K562 (cell line): Measurements from ENCODE around the gene SLC27A2. TPM values are rescaled to one million over a fixed set of nuclear protein-coding genes. Genes with fewer than 3 reads are reported as not detected.

ENCODE experiments used
- ATAC-seq: fragments of 200-7000 bp; cut with Tn5 transposase; 3 replicates; pipeline ENCODE4 v1.9.1; 2020; ENCODE audit warnings: moderate library complexity
- BruUV-seq: library from RNA; stranded (reverse); fragments of 400-500 nt; replicated peaks from 2 replicates; lab custom pipeline; 2021; lab: Mats Ljungman, UMichigan
- CTCF ChIA-PET: fragments of 300-600 bp; formaldehyde crosslinking; extraction: SDS; loops from one replicate; lab custom pipeline; 2021; ENCODE audit warnings: low intra/inter-chr PET ratio; lab: Yijun Ruan, JAX
- POLR2A ChIA-PET: fragments of 300-600, 350-650 bp; sonication (Branson Sonifier 250); formaldehyde crosslinking; extraction: SDS; loops from one replicate; lab custom pipeline; 2021; ENCODE audit warnings: antibody characterized with exemption, inconsistent platforms; lab: Yijun Ruan, JAX
- DNase-seq, 4 experiments: peaks; one replicate each; pipeline versions ENCODE4 v3.0.0 to v3.0.0-alpha.2; 2011 to 2018; ENCODE audit warnings: low spot score in 3 of 4, mixed read lengths in 3 of 4; ENCODE audit errors: extremely low read depth in 1 of 4
- FAIRE-seq: peaks from 2 replicates; lab custom pipeline; 2011; peaks lifted over from hg19 to GRCh38; lab: Jason Lieb, UNC
- H2AFZ ChIP-seq: 2 replicates; pipeline ENCODE4 v1.6.0; 2011; ENCODE audit warnings: low read depth, low read length, control low read depth, inconsistent platforms
- H3K27ac ChIP-seq: fragments of 200-600 bp; 3 replicates; pipeline ENCODE4 v1.8.0; 2011; ENCODE audit warnings: low read depth, mild to moderate bottlenecking, control low read depth, inconsistent platforms, low read length, moderate library complexity, mixed read lengths; ENCODE audit errors: extremely low read depth
- H3K27me3 ChIP-seq, 2 experiments: fragments of 300-600 bp in 1 of 2; 2 replicates in 1 of 2; 3 replicates in 1 of 2; pipeline versions ENCODE4 v1.6.0 to v1.8.0; 2011; ENCODE audit warnings: inconsistent platforms in 2 of 2, low read length in 2 of 2, mild to moderate bottlenecking in 1 of 2, mixed read lengths in 1 of 2, moderate library complexity in 1 of 2; ENCODE audit not compliant: control insufficient read depth in 2 of 2, insufficient read depth in 2 of 2
- H3K36me3 ChIP-seq: fragments of 300-600 bp; 3 replicates; pipeline ENCODE4 v1.8.0; 2011; ENCODE audit warnings: mild to moderate bottlenecking, low read length, inconsistent platforms; ENCODE audit not compliant: control insufficient read depth, insufficient read depth
- H3K4me1 ChIP-seq, 2 experiments: fragments of 200-600 bp in 1 of 2; replicated peaks in 1 of 2; 2 replicates in 1 of 2; 3 replicates in 1 of 2; pipeline versions ENCODE4 v1.5.1 to v1.8.0; 2011; ENCODE audit warnings: inconsistent platforms in 2 of 2, low read length in 2 of 2, mild to moderate bottlenecking in 1 of 2, mixed read lengths in 1 of 2, moderate library complexity in 1 of 2; ENCODE audit not compliant: control insufficient read depth in 2 of 2, insufficient read depth in 2 of 2
- H3K4me2 ChIP-seq: 2 replicates; pipeline ENCODE4 v1.6.1; 2011; ENCODE audit warnings: low read length, control low read depth, inconsistent platforms, mixed read lengths; ENCODE audit not compliant: insufficient read depth
- H3K4me3 ChIP-seq: fragments of 200-600 bp; sonication (generic), shearing (Covaris generic); 2 replicates; pipeline ENCODE4 v1.5.1; 2016; ENCODE audit warnings: control low read depth, inconsistent platforms
- H3K79me2 ChIP-seq: fragments of 200-600 bp; 3 replicates; pipeline ENCODE4 v1.8.0; 2011; ENCODE audit warnings: low read length, inconsistent platforms; ENCODE audit not compliant: control insufficient read depth, insufficient read depth
- H3K9ac ChIP-seq, 2 experiments: 2 replicates each; pipeline versions ENCODE4 v1.6.0 to v1.6.1; 2011; ENCODE audit warnings: low read depth in 2 of 2, low read length in 2 of 2, control low read depth in 1 of 2, inconsistent platforms in 1 of 2, mild to moderate bottlenecking in 1 of 2, mixed read lengths in 1 of 2; ENCODE audit not compliant: insufficient read depth in 1 of 2
- H3K9me1 ChIP-seq: one replicate; pipeline ENCODE4 v1.6.0; 2011; ENCODE audit warnings: inconsistent platforms, mild to moderate bottlenecking, low read length, moderate library complexity; ENCODE audit not compliant: control insufficient read depth, insufficient read depth
- H3K9me3 ChIP-seq: replicated peaks from 2 replicates; pipeline ENCODE4 v1.5.1; 2011; ENCODE audit warnings: low read depth, low read length, inconsistent platforms; ENCODE audit not compliant: control insufficient read depth, insufficient read depth
- H4K20me1 ChIP-seq: replicated peaks from 2 replicates; pipeline ENCODE4 v1.6.1; 2011; ENCODE audit warnings: low read length, inconsistent platforms, mixed read lengths; ENCODE audit not compliant: control insufficient read depth, insufficient read depth
- CC2D1A ChIP-seq: fragments of 450-650 bp; IDR thresholded peaks from 2 replicates; pipeline ENCODE4 v1.6.1; 2017; ENCODE audit warnings: mild to moderate bottlenecking
- CHAMP1 ChIP-seq: fragments of 450-650 bp; IDR thresholded peaks from 2 replicates; pipeline ENCODE4 v1.6.1; 2016; ENCODE audit warnings: mild to moderate bottlenecking
- KAT7 ChIP-seq: sonication (generic); formaldehyde crosslinking; IDR thresholded peaks from 2 replicates; pipeline ENCODE4 v1.8.0; 2022; ENCODE audit warnings: missing genetic modification reagents, mild to moderate bottlenecking, borderline replicate concordance
- MIER1 ChIP-seq: fragments of 450-650 bp; IDR thresholded peaks from 2 replicates; pipeline ENCODE4 v1.6.1; 2016; ENCODE audit warnings: antibody characterized with exemption, mild to moderate bottlenecking, low read depth
- NFRKB ChIP-seq: fragments of 450-650 bp; IDR thresholded peaks from 2 replicates; pipeline ENCODE4 v1.6.1; 2016; ENCODE audit warnings: low read depth
- PHB2 ChIP-seq: fragments of 450-650 bp; IDR thresholded peaks from 2 replicates; pipeline ENCODE4 v1.6.1; 2017; ENCODE audit warnings: low read depth
- SPI1 ChIP-seq: IDR thresholded peaks from 2 replicates; pipeline ENCODE4 v1.6.1; 2011; ENCODE audit warnings: low read depth, low read length, control low read depth, borderline replicate concordance
- TAF15 ChIP-seq: fragments of 200-400 bp; formaldehyde crosslinking; IDR thresholded peaks from 2 replicates; pipeline ENCODE4 v1.6.1; 2017; ENCODE audit warnings: mild to moderate bottlenecking, low read depth, low read length, moderate library complexity
- TEAD1 ChIP-seq, 2 experiments: fragments of 450-650 bp in 1 of 2; sonication (generic) in 1 of 2; formaldehyde crosslinking; IDR thresholded peaks; 2 replicates each; pipeline versions ENCODE4 v1.4.0 to v1.8.0; 2020 to 2022; ENCODE audit warnings: mild to moderate bottlenecking in 2 of 2, missing genetic modification reagents in 1 of 2
- USF2 ChIP-seq: sonication (generic); formaldehyde crosslinking; IDR thresholded peaks from 2 replicates; pipeline ENCODE4 v1.5.0; 2020; ENCODE audit warnings: missing genetic modification reagents
- YBX1 ChIP-seq: fragments of 450-650 bp; IDR thresholded peaks from 2 replicates; pipeline ENCODE4 v1.7.1; 2016; ENCODE audit warnings: mild to moderate bottlenecking
- ZBTB1 ChIP-seq: sonication (generic); formaldehyde crosslinking; IDR thresholded peaks from 2 replicates; pipeline ENCODE4 v1.8.1; 2023; ENCODE audit warnings: missing genetic modification reagents, low read depth, mild to moderate bottlenecking, borderline replicate concordance
- WGBS: fragments of 100-300 bp; shearing (Covaris generic); methylation state at CpG from one replicate; pipeline ENCODE4 v1.1.6; 2016; ENCODE audit warnings: low coverage, mixed read lengths; ENCODE audit not compliant: insufficient coverage; ENCODE audit errors: missing lambda C conversion rate; 5-methylcytosine and 5-hydroxymethylcytosine counted together
- in situ Hi-C: fragments of 300-500 bp; cut with MboI; formaldehyde crosslinking; loops from 4 replicates; pipeline ENCODE4 v1.15.0; 2018; ENCODE audit warnings: inconsistent platforms, mixed read lengths
- intact Hi-C: fragments of 100-400 bp; cut with micrococcal nuclease; formaldehyde crosslinking; loops from 2 replicates; pipeline ENCODE4 v1.14.2; 2022
- polyA plus RNA-seq, 8 experiments: library from polyadenylated mRNA; depleted of rRNA in 4 of 8; stranded (reverse) in 5 of 8; unstranded in 3 of 8; fragments of >200 nt; fragmentation: Nextera tagmentation in 2 of 8; fragmentation: Illumina TruSeq in 1 of 8; extraction: Ambion mirVana in 2 of 8; extraction: Trizol in 1 of 8; gene quantifications; 2 replicates each; pipeline versions ENCODE4 v1.2.1 to v1.2.3, GENCODE V29; 2011 to 2014; ENCODE audit warnings: inconsistent platforms in 1 of 8, missing spikeins in 1 of 8
- total RNA-seq, 7 experiments: library from RNA; depleted of rRNA in 6 of 7; stranded (reverse); fragments of >200 nt in 6 of 7; fragmentation: Illumina TruSeq in 2 of 7; extraction: Trizol in 2 of 7; gene quantifications; 2 replicates each; pipeline versions ENCODE4 v1.2.1 to v1.2.3, GENCODE V29; 2011 to 2021; ENCODE audit warnings: low replicate concordance in 1 of 7

The SLC27A2 gene
- total and polyA plus RNA-seq, 9 of the 15 experiments (the other 6 are each of a cell fraction or from before 2014, with no cell fraction given) = 4.9 to 38.0 (median 22.7) TPM

- no TSS peak for BruUV-seq
- Histone ChIP-seq H3K4me1 (peaks cover 0 to 5% of the 10 kb centered on the region in 2 experiments; a peak in 3 of 5 replicates), H4K20me1 (no peaks in the 10 kb centered on the region), H2AFZ (peak overlapping the region; percentile 65), H3K9ac (no peak overlapping the region), H3K9me1 (no peaks in the 10 kb centered on the region), H3K79me2 (no peaks in the 10 kb centered on the region), H3K4me3 (no peak overlapping the region), H3K27me3 (no peaks in the 10 kb centered on the region), H3K9me3 (no peaks in the 10 kb centered on the region), H3K27ac (no peak overlapping the region), H3K4me2 (no peak overlapping the region), H3K36me3 (no peaks in the 10 kb centered on the region)
- ChIA-PET POLR2A (no interaction called here), CTCF (no interaction called here)
- no peak for DNase-seq
- FAIRE-seq = no peak
- intact Hi-C loops (loop anchor here (5.0 to 10.0 kb wide), 5 partner anchors 89 to 722 kb away; partner anchors contain the start of gene FGF7), in situ Hi-C loops (loop anchor here (5.0 to 25.0 kb wide), 3 partner anchors 176 to 1784 kb away; no protein-coding TSS in a partner anchor)
- WGBS = 89% methylated on average over 2 of the region's 2 CpGs
- TF ChIP-seq TAF15 (no peak), SPI1 (0 out of 2 replicates have a peak, but pooled peaks have one; percentile 18)
- no peak for ATAC-seq
Observed at GRCh38 chr15:50146632-50147031, 35.4 kb upstream of the SLC27A2 start.

- Histone ChIP-seq H2AFZ (no peak overlapping the region), H3K4me3 (no peak overlapping the region), H3K36me3 (no peaks in the 10 kb centered on the region), H3K9ac (no peak overlapping the region), H4K20me1 (no peaks in the 10 kb centered on the region), H3K4me1 (peaks cover 0 to 5% of the 10 kb centered on the region in 2 experiments; a peak in 2 of 5 replicates), H3K27me3 (no peaks in the 10 kb centered on the region), H3K79me2 (no peaks in the 10 kb centered on the region), H3K4me2 (no peak overlapping the region), H3K9me1 (no peaks in the 10 kb centered on the region), H3K27ac (no peak overlapping the region), H3K9me3 (no peaks in the 10 kb centered on the region)
- peak in 3 of 4 experiments; percentile 22 to 81 (median 31) for DNase-seq
- in situ Hi-C loops = loop anchor here (5.0 to 25.0 kb wide), 3 partner anchors 174 to 1786 kb away; no protein-coding TSS in a partner anchor
- BruUV-seq = no TSS peak
- ChIA-PET CTCF (interaction anchor here (0.6 to 2.1 kb wide), 2 partner anchors 167 to 200 kb away, joined by 3 to 16 read pairs; no protein-coding TSS in a partner anchor), POLR2A (interaction anchor here (0.6 kb wide), 1 partner anchor 167 kb away, joined by 3 read pairs; no protein-coding TSS in a partner anchor)
- intact Hi-C loops = loop anchor here (1.0 to 10.0 kb wide), 8 partner anchors 34 to 760 kb away; partner anchors contain the start of genes AP4E1, FGF7 and SLC27A2
- ATAC-seq = peak; percentile 92
- peak; percentile 89 for FAIRE-seq
- WGBS = 63% methylated on average over 4 of the region's 4 CpGs
- TF ChIP-seq MIER1 = no peak
- peak; percentile 18; the same call in 1 of the 2 replicates for TF ChIP-seq CHAMP1
- no peak for TF ChIP-seq NFRKB
- no peak for TF ChIP-seq ZBTB1 (CRISPR knock-in tag)
- TF ChIP-seq TEAD1 (CRISPR knock-in tag; IDR thresholded peaks at IDR 0.05) = no peak
- no peak for TF ChIP-seq YBX1
- TF ChIP-seq KAT7 (CRISPR knock-in tag) = no peak
- no peak for TF ChIP-seq USF2 (CRISPR knock-in tag)
- peak; percentile 68 for TF ChIP-seq CC2D1A
- no peak for TF ChIP-seq PHB2
Observed at GRCh38 chr15:50148362-50148963, 33.5 kb upstream of the SLC27A2 start.
